Measurements from ENCODE around the gene HOXA11. TPM values are rescaled to one million over a fixed set of nuclear protein-coding genes. Genes with fewer than 3 reads are reported as not detected.

The HOXA11 gene
- total RNA-seq, 1 donor from 2014 or later: not detected

- FAIRE-seq (no peak), DNase-seq (ENCODE audit: low spot score in 2 of 2) (no peak)
These were observed 12.7 kb downstream of the HOXA11 start for GRCh38 chr7:27172315-27172774.

GRCh38 chr7:27171637-27172314, 13.3 kb downstream of the HOXA11 start:
- DNase-seq (ENCODE audit: low spot score in 2 of 2): no peak
- no peak for FAIRE-seq

GRCh38 chr7:27171325-27171636, 13.8 kb downstream of the HOXA11 start:
- FAIRE-seq (no peak), DNase-seq (ENCODE audit: low spot score in 2 of 2) (no peak)

GRCh38 chr7:27170426-27171324, 14.4 kb downstream of the HOXA11 start:
- FAIRE-seq: no peak

DNA sequence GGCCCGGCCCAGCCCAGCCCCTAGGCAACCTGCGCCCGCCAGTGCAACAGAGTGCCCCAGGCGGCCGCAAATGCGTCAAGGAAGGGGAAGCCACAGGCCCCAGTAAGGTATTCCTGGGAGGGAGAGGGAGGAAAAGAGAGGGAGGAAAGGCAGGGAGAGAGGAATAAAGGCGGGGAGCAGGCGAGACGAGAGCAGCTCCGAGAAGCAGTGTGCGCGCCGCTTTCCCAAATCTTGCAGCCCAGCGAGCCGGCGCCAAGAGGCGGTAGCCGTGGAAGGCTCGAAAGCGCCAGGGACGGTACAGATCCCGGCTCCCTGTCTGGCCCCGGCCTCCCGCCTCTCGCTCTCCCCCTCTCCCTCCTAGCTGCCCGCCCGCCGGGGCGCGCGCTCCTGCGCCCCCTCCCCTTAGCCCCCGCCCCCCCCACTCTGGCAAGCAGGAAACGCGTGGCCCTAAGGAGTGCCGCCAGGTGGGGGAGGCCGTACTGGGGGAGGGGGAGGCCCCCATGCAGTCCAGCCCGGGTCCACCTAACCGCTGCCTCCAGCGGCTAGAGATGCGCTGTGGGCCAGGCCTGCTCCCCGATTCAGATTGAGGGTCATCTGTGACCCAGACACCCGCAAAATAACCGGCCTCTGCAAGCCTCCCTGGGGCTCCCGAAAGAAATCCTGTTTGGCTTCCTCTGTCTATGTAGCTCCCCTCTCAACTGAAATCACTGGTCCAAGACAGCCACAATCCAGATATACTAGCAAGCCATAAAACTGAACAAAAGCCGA, 15.2 kb downstream of the HOXA11 start:
- DNase-seq (ENCODE audit: low spot score in 2 of 2): no peak
- no peak for FAIRE-seq

More at GRCh38 chr7:27170426-27171324, 14.4 kb downstream of the HOXA11 start:
- no peak for DNase-seq (ENCODE audit: low spot score in 2 of 2)

GRCh38 chr7:27168265-27168947, 16.6 kb downstream of the HOXA11 start:
- FAIRE-seq: no peak
- DNase-seq (ENCODE audit: low spot score in 2 of 2): no peak

GRCh38 chr7:27167916-27168264, 17.1 kb downstream of the HOXA11 start:
- no peak for FAIRE-seq

GRCh38 chr7:27166531-27167505, 18.2 kb downstream of the HOXA11 start:
- no peak for FAIRE-seq
- DNase-seq (ENCODE audit: low spot score in 2 of 2): no peak

More at GRCh38 chr7:27167916-27168264, 17.1 kb downstream of the HOXA11 start:
- no peak for DNase-seq (ENCODE audit: low spot score in 2 of 2)

DNA sequence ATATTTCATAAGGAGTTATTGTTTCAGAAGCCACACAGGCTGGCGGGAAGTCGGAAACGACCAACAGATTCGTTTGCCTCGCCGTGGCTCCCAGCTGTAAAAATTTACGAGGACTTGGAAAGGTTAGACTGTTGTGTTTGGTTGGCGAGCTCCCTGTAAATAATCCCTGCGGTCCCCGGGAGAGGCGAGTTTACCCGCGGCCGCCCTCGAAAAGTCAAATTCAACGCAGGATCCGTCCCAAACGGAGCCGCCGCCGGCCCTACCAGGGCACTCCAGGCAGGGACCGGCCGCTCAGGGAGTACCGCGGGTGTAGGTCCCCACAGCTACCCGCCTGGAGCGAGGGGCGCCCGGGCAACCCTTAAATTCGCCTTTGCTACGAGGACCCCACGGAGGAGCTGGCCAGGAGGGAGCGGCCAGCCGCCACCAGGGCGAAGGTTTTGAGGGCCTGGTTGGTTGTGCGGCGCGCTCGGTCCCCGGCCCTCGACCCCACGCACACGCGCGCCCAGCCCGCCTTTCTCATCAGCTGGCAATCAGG, 19.0 kb downstream of the HOXA11 start:
- FAIRE-seq: no peak
- DNase-seq (ENCODE audit: low spot score in 2 of 2): no peak

GRCh38 chr7:27165089-27165995, 19.7 kb downstream of the HOXA11 start, which contains the start of gene HOXA9:
TSS of gene HOXA9 (minus strand) at chr7:27165537. CDS start at chr7:27165457, 80 bp downstream.
- FAIRE-seq: no peak
- no peak for DNase-seq (ENCODE audit: low spot score in 2 of 2)

GRCh38 chr7:27164367-27165088, 20.5 kb downstream of the HOXA11 start:
- DNase-seq (ENCODE audit: low spot score in 2 of 2) (no peak), FAIRE-seq (no peak)

- FAIRE-seq (no peak), DNase-seq (ENCODE audit: low spot score in 2 of 2) (no peak)
These were observed 21.0 kb downstream of the HOXA11 start for GRCh38 chr7:27164045-27164366.

DNA sequence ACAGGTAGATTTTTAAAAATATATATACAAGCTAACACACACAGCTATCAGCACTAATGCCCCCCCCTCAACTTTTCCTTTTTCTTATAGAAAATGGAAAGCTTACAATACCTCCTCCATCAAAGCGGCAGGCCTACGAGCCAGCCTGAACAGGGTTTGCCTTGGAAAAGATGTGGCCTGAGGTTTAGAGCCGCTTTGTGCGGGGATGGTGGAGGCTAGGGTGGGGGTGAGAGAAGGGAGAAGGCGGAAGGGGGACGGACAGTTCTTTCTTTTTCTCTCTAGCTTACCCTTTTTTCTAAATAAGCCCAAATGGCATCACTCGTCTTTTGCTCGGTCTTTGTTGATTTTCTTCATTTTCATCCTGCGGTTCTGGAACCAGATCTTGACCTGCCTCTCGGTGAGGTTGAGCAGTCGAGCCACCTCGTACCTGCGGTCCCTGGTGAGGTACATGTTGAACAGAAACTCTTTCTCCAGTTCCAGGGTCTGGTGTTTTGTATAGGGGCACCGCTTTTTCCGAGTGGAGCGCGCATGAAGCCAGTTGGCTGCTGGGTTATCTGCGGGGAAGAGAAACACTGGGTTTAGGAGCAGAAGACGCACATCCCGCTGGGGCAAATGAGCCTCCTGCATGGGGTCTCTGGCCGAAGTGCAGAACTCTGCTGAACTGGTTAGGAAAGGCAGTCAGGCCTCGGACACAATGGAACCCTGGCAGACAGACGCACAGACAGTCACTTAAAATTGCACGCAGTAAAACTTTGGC, 21.6 kb downstream of the HOXA11 start:
- FAIRE-seq (no peak), DNase-seq (ENCODE audit: low spot score in 2 of 2) (no peak)

GRCh38 chr7:27162561-27163287, 22.3 kb downstream of the HOXA11 start:
- no peak for DNase-seq (ENCODE audit: low spot score in 2 of 2)
- no peak for FAIRE-seq

DNA sequence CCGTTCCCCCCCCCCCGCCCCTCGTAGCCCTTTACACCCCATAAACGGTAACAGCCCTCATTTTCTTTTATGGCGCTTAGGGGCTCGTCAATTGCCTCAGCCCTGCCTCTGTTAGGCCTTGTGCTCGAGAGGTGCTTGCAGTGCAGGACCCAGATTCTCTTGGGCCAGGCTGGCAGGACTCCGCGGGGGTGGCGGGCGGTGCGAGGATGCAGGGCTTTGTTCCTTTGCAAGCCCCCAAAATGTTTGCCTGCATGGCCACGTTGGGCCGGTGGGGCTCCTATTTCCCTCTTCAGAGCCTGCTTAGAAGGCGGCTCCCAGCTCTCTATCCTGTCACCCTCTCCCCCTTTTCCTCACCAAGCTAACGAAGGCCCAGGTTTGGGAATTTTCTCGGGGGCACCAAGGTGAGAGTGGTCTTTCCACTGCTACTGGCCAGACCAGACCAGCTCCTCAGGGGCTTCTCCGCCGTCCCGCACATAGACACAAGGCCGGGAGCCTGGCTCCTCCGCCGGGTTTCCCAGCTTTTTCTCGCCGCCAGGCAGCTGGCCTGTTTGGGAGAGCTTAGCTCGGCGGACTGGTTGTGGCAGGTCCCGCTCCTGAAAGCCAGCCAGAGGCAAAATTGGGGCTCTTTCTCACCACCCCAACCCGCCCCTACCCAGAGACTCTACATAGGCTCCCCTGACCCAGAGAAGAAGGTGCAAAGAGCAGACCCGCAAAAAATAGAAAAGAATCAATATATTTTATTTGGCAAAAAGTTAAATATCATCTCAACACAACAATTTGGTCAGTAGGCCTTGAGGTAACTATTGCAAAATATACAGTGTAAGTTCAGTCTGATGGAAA, 23.1 kb downstream of the HOXA11 start:
- FAIRE-seq (no peak), DNase-seq (ENCODE audit: low spot score in 2 of 2) (no peak)

All from frontal cortex (tissue), 4 donors.